Esophagus squamous epithelium (tissue), 4 donors: ENCODE data around the gene CFAP90.

ENCODE experiments used
- CTCF ChIP-seq, 6 experiments: fragments of 450-650 bp in 4 of 6; fragments of 200-600 bp in 2 of 6; sonication (generic) in 2 of 6; IDR thresholded peaks; one replicate each; pipeline ENCODE4 v1.5.1; 2016 to 2019; ENCODE audit warnings: antibody characterized with exemption in 6 of 6, mild to moderate bottlenecking in 4 of 6, moderate library complexity in 4 of 6
- POLR2A ChIP-seq, 4 donors: fragments of 450-650 bp; IDR thresholded peaks; one replicate each; pipeline ENCODE4 v1.6.1; 2017; ENCODE audit warnings: antibody characterized with exemption in 4 of 4, mild to moderate bottlenecking in 4 of 4, moderate library complexity in 3 of 4

- TF ChIP-seq CTCF (IDR thresholded peaks at IDR 0.05) (no peak), POLR2A (IDR thresholded peaks at IDR 0.05) (no peak)
Observed at GRCh38 chr5:7781899-7782298, 69.0 kb downstream of the CFAP90 start.
